ENCODE measurements around the gene ISM1.

- TF ChIP-seq GABPA (IDR thresholded peaks at IDR 0.05; ENCODE audit: low read depth), result no peak
- no peak for TF ChIP-seq POLR2AphosphoS5 (IDR thresholded peaks at IDR 0.05; ENCODE audit: low read depth)
- TF ChIP-seq, protein P1, sequence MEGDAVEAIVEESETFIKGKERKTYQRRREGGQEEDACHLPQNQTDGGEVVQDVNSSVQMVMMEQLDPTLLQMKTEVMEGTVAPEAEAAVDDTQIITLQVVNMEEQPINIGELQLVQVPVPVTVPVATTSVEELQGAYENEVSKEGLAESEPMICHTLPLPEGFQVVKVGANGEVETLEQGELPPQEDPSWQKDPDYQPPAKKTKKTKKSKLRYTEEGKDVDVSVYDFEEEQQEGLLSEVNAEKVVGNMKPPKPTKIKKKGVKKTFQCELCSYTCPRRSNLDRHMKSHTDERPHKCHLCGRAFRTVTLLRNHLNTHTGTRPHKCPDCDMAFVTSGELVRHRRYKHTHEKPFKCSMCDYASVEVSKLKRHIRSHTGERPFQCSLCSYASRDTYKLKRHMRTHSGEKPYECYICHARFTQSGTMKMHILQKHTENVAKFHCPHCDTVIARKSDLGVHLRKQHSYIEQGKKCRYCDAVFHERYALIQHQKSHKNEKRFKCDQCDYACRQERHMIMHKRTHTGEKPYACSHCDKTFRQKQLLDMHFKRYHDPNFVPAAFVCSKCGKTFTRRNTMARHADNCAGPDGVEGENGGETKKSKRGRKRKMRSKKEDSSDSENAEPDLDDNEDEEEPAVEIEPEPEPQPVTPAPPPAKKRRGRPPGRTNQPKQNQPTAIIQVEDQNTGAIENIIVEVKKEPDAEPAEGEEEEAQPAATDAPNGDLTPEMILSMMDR (IDR thresholded peaks at IDR 0.05; ENCODE audit: insufficient read depth, low read length), result no peak
- TF ChIP-seq, protein P2, sequence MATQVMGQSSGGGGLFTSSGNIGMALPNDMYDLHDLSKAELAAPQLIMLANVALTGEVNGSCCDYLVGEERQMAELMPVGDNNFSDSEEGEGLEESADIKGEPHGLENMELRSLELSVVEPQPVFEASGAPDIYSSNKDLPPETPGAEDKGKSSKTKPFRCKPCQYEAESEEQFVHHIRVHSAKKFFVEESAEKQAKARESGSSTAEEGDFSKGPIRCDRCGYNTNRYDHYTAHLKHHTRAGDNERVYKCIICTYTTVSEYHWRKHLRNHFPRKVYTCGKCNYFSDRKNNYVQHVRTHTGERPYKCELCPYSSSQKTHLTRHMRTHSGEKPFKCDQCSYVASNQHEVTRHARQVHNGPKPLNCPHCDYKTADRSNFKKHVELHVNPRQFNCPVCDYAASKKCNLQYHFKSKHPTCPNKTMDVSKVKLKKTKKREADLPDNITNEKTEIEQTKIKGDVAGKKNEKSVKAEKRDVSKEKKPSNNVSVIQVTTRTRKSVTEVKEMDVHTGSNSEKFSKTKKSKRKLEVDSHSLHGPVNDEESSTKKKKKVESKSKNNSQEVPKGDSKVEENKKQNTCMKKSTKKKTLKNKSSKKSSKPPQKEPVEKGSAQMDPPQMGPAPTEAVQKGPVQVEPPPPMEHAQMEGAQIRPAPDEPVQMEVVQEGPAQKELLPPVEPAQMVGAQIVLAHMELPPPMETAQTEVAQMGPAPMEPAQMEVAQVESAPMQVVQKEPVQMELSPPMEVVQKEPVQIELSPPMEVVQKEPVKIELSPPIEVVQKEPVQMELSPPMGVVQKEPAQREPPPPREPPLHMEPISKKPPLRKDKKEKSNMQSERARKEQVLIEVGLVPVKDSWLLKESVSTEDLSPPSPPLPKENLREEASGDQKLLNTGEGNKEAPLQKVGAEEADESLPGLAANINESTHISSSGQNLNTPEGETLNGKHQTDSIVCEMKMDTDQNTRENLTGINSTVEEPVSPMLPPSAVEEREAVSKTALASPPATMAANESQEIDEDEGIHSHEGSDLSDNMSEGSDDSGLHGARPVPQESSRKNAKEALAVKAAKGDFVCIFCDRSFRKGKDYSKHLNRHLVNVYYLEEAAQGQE (IDR thresholded peaks at IDR 0.05; ENCODE audit: insufficient replicate concordance, low read depth), result no peak
Measured at GRCh38 chr20:13267231-13267630, 46.2 kb downstream of the ISM1 start.

All from HL-60 (cell line).